ENCODE results near the gene JAKMIP1.

DNA sequence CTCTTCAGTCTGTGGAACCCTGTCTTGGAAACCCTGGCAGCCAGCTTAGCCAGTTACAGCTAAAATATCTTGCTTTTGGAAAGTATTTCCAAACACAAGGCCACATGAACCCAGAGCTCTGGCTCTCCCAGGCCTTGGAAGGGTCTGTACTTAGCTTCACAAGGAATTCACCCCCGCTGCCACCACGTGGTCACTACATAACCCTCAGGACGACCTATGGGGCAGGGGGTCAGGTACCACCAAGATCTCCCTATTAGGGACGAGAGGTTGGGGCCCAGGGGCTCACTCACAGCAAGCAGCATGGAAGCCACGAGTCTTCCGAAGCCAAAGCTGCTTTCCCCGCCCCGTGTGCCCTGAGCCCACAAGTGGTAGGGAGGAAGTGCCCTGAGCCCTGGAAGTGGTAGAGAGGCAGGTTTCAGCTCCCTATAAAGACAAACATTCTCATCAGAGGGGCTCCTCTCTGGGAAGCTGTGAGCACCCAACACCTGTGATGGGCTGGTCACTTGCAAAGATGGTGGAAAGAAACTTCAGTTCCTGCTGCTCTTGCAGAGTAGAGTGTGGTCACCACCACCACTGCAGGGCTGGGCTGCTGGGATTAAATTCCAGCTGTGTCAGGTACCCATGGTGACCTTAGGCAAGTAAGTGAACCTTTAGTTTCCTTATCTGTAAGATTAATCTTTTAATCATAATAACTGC lies 4.7 kb upstream of the JAKMIP1 start:
- TF ChIP-seq, protein P1, sequence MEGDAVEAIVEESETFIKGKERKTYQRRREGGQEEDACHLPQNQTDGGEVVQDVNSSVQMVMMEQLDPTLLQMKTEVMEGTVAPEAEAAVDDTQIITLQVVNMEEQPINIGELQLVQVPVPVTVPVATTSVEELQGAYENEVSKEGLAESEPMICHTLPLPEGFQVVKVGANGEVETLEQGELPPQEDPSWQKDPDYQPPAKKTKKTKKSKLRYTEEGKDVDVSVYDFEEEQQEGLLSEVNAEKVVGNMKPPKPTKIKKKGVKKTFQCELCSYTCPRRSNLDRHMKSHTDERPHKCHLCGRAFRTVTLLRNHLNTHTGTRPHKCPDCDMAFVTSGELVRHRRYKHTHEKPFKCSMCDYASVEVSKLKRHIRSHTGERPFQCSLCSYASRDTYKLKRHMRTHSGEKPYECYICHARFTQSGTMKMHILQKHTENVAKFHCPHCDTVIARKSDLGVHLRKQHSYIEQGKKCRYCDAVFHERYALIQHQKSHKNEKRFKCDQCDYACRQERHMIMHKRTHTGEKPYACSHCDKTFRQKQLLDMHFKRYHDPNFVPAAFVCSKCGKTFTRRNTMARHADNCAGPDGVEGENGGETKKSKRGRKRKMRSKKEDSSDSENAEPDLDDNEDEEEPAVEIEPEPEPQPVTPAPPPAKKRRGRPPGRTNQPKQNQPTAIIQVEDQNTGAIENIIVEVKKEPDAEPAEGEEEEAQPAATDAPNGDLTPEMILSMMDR (IDR thresholded peaks at IDR 0.05) = no peak
- TF ChIP-seq POLR2A (IDR thresholded peaks at IDR 0.05) = no peak

Data from lower leg skin (tissue), 3 donors.